GM12801 (cell line): Measurements from ENCODE around the gene PDYN.

Experiments
- TF ChIP-seq, protein P1 (sequence below): IDR thresholded peaks from one replicate; pipeline ENCODE4 v1.5.1; 2011; ENCODE audit warnings: control low read depth; ENCODE audit not compliant: insufficient read length; ENCODE audit errors: extremely low read depth

Gene PDYN

DNA sequence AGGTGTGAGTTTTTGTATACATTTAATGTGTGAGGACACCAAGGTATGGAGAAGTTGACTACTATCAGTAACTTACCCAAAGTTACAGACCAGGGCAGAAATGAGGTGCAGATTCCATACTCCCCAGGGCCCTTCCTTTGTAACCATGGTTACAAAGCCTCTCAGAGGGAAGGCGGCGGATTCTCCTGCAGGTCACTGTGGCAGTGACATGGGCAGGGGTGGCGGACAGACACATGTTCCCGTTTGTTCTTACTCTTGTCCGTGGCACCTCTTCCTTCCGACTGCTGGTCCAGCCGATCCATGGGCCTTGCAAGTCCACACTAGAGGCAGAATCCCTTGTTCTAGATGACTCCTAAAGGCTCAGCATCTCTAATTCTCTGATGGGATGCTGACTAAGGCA, 43.0 kb downstream of the PDYN start:
- TF ChIP-seq, protein P1, sequence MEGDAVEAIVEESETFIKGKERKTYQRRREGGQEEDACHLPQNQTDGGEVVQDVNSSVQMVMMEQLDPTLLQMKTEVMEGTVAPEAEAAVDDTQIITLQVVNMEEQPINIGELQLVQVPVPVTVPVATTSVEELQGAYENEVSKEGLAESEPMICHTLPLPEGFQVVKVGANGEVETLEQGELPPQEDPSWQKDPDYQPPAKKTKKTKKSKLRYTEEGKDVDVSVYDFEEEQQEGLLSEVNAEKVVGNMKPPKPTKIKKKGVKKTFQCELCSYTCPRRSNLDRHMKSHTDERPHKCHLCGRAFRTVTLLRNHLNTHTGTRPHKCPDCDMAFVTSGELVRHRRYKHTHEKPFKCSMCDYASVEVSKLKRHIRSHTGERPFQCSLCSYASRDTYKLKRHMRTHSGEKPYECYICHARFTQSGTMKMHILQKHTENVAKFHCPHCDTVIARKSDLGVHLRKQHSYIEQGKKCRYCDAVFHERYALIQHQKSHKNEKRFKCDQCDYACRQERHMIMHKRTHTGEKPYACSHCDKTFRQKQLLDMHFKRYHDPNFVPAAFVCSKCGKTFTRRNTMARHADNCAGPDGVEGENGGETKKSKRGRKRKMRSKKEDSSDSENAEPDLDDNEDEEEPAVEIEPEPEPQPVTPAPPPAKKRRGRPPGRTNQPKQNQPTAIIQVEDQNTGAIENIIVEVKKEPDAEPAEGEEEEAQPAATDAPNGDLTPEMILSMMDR, result no peak

DNA sequence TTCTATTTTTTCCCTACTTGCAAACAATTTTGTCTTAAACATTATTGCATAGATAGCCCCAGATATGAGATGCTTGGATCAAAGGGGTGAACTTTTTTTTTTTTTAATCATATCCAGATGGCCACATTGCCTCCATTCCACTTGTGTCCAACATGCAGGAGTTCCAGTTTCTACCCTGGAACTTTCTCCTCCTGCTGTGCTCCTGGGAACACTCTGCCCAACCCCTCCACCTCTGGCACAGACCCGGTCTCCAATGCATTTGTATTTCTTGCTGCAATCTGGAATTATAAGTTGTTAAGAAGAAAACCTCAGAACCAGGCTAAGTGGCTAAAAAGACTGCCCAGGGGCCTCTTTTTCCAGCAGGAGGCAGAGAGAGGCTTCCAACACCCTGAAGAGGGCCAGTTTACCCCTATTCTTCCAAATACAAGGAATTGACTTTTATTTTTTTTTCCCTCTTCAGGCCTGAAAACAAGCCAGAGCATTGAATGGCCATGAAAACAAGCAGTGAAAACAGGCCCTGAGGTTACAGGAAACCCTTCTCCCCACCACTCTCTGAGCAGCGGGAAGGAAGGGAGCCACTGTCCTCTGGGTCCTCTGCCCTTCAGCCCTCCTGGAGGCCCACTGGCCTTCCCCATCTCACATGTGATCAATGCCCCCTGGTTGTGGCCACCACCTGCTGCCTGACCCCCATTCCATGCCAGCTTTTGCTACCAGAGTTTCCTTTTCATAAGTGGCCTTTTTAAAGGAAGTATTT, 44.3 kb downstream of the PDYN start:
- TF ChIP-seq, protein P1, result no peak

DNA sequence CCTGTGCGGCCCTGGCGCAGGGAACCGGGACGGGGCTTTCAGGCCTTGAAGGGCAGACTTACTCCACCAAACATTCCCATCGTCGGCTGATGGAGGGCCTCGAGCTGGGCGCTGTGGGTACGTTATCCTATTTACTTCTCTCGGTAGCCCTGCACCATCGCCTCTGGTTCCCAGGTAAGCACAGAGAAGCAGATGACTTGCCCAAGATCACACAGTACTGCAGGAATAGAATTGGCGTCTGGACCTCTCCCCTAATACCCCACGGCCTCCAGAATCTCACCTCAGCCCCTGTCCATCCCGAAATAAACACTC, 46.4 kb downstream of the PDYN start:
- TF ChIP-seq, protein P1, result no peak

DNA sequence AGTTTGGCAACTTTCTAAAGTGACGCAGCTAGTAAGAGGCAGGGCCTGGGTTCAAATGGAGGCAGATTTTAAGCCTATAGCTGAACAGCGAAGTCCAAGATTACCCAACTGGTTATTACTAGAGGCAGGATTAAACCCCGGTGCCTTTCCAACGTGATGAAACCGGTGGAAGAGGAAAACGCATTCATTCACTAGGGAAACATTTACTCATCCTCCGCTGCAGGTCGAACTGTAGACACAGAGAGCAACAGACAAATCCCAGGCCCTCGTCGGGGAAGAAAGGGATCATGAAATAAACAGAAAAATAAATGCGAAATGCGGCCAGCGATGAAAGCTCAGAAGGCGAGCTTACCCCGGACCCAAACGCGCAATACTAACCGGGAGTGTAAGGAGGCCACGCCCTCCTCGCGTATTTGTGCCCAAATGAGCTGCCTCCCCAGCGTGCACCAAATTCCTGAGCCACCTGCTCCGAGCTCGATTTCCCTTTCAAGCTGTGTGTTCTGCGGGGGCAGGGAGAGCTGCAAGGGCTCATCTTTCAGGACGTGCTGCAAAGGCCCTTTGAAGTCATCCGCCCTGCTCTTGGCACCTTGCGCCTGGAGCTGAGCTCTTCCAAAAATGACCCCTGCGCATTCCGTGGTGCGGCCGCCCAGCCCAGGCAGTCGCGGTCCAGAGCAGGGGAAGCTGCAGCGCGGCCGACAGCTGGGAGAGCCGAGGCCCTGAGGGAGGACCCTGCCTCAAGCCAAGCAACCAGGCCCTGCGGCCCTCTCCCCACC, 46.9 kb downstream of the PDYN start:
- TF ChIP-seq, protein P1, result no peak

DNA sequence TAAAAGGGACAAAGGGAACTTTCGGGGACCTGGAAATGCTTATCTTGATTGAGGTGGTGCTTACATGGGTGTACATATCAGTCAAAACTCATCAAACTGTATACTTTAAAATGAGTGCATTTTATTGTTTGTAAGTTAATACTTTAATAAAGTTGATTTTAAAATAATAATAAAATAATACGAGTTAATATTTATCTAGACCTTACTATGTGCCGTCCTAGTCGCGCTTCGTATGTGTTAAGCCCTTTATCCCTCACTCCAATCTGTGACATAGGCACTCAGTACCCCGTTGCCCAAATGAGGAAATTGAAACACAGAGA, 47.5 kb downstream of the PDYN start:
- TF ChIP-seq, protein P1, result no peak

DNA sequence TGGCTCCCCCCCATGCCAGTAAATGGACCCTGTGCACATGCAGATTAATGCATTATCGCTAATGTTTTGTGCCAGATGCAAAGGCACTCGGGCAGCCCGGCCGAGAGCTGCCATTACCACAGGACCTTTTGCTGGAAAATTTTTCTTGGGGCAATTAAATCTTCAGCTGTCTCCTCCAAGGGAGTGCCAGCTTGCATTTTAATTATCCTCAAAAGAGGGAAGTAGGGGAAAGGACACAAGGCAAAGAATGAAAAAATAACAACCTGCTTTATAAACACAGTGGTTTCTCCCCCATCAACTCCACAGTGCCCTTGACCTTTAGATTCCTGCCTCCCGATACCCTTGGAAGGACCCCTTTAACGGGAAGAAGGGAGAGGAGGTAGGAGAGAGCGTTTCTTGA, 48.2 kb downstream of the PDYN start:
- TF ChIP-seq, protein P1, result no peak

DNA sequence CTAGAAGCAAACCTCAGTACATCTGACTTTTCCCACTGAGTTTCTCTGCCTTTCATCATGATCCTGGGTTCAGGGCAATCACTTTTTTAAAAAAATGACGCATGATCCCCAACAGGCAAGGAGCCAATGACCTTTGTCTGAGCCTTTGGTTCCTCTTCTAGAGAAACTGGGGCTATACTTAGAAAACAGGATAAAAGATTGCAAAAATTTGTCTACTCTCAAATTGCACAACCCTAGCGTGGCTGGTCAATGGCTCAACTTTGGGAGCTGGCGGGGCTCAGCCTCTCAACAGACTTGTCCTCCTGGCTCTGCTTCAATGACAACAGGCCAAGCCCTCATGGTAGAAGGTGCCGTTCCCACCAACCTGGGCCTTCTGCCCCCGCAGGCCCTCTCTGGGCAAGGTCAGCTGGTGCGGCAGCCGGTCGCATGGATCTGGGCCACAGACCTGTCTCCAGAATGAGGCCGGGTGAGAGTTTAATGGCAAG, 48.7 kb downstream of the PDYN start:
- TF ChIP-seq, protein P1, result no peak
